AG08396 (cell line): ENCODE data around the gene KCNB1.

Source experiments
- DNase-seq: peaks from one replicate; pipeline ENCODE4 v3.0.0; 2012; ENCODE audit warnings: low spot score, mixed read lengths

The KCNB1 gene

DNA sequence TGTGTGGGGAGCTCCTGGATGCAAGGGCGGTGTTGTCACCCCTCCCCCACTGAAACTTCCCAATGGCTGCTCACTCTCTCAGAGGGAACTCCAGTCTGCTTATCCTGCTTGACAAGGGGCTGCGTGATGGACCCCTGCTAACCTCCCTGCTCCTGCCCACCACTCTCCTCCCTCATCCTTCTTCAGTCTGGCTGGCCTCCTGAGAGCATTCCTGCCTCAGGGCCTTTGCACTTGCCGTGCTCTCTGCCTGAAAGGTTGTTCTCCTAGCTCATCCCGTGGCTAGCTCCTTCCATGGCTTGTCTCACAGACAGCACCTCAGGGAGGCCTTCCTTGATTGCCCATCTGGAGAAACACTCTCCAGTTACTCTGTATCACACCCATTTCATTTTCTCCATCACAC is 130.7 kb downstream of the KCNB1 start:
- DNase-seq: no peak

DNA sequence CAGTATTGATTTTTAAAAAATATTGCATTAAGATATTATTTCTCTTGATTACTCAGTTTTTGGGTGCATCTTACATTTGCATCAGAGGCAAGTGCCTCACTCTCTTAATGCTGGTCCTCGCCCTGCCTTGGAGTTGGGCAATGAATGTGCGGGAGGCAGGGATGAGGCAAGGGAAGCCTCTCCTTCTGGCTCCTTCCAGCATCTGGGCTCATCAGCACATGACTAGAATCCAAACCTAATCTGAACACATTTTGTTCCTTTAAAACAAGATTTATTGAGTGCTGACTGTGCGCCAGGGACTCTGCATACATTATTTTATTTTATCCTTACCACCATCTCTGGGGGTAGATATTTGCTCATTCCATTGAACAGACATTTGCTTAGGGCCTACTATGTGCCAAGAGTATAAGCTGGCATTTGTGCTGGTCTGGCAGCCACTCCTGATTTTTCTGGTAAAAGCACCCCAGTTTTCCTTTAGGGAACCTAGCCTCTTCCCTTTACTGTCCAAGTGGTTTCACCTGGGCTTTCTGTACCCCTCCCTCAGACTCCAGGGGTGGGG is 132.7 kb downstream of the KCNB1 start:
- no peak for DNase-seq

DNA sequence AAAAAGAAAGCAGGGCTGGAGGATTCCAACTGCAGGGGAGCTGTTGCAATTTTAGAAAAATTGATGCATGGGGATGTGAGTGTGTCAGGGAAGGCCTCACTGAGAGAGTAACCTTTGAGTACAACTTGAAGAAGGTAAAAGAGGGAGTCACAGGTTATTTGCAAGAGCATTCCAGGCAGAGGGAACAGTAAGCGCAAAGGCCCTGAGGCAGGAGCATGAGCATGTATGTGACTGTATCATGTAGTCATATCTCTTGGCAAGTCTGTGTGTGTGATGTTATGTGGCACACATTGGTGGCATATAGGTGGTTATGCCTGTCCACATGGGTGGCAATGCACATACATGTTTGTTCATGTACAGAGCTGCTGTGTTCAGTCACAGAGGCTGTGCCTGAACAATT is 133.4 kb downstream of the KCNB1 start:
- DNase-seq: no peak

DNA sequence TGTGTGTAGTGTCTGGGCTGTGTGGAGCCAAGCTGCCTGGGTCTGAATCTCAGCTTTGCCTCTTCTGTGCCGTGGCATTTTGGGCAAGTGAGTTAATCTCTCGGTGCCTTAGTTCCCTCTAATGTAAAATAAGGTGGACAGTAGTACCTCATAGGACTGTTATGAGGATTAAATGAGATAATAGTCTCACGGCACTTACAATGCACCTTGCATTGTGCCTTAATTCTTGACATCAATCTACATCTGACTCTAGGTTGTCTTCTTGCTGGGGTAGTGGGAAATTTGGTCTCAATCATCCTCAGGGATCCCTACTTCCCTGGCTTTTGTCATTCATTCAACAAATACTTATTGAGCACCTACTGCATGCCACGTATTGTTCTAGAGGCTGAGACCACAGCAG is 133.9 kb downstream of the KCNB1 start:
- no peak for DNase-seq

DNA sequence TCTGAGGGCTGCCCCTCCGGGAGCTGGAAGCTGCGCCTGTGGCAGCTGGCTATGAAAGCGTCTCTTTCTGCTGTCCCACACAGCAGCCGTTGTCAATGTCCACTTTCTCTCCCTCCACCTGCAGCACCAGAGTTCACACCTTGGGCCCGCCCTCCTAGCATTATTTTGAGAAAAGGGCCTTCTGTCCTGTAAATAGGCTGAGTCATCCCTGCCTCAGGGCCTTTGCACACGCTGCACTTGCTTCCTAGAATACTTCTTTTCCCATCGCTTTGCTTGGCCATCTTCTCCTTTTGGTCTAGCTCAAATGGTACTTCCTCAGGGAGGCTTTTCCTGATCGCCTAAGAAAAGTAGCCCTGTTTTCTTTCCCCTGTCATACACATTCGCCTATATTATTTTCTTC is 135.3 kb downstream of the KCNB1 start:
- no peak for DNase-seq

DNA sequence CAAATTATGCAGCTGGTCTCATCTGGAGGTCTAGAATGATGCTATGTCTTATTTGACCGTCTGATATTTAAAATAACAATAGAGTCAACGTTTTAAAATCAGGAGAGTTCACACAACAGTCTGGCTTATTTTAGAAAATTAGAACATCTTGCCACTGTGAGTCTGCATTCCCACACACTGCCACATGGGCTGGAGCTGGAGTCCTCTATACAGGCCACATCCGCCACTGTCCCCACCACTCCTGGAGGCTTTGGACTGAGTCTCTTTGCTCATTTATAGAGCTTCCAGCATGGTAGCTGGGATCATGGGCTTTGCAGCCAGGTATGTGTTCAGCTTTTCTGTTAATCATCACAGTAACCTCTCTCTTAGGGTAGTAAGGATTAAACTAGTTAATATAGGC is 135.8 kb downstream of the KCNB1 start:
- no peak for DNase-seq

- DNase-seq: peak; percentile 81
Measured at GRCh38 chr20:49345524-49345923, 136.9 kb downstream of the KCNB1 start.

- peak; percentile 91 for DNase-seq
Measured at GRCh38 chr20:49344975-49345374, 137.5 kb downstream of the KCNB1 start.

GRCh38 chr20:49344140-49344539 is 138.3 kb downstream of the KCNB1 start:
- no peak for DNase-seq

- no peak for DNase-seq
Measured at GRCh38 chr20:49343246-49343645, 139.2 kb downstream of the KCNB1 start.

- DNase-seq: peak; percentile 57
Measured at GRCh38 chr20:49340161-49340966, 142.1 kb downstream of the KCNB1 start.

DNA sequence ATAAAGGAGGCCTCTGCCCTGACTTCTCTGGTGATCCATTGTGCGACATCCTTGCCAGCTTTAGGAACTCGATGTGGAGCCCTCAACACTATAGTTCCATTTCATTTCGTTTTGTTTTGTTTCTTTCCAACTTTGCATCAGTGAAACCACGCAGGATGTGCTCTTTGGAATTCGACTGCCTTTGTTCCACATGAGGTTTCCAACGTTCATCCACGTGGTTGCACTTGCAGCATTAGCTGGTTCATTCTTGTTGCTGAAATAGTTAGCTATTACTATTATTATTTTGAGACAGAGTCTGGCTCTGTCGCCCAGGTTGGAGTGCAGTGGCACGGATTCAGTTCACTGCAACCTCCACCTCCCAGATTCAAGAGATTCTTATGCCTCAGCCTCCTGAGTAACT is 143.3 kb downstream of the KCNB1 start:
- no peak for DNase-seq

- DNase-seq: no peak
Measured at GRCh38 chr20:49338061-49338460, 144.4 kb downstream of the KCNB1 start.

DNA sequence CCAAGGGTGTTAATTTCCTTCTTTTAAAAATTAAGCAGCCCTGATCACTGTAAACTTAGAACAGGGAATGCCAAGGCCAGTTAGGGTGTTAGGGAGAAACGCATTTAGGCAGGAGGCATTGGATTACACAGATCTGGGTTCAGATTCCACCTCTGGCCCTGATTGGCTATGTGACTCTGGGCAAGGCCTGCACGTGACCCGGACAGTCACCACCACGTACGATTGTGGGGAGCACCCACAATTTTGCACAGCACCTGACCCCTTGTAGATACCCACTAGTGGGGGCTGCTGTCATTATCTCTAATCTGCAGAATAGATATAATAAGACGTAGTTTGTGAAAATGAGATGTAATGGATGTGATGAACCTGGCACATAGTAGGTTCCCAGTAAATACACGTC is 145.1 kb downstream of the KCNB1 start:
- DNase-seq: no peak

DNA sequence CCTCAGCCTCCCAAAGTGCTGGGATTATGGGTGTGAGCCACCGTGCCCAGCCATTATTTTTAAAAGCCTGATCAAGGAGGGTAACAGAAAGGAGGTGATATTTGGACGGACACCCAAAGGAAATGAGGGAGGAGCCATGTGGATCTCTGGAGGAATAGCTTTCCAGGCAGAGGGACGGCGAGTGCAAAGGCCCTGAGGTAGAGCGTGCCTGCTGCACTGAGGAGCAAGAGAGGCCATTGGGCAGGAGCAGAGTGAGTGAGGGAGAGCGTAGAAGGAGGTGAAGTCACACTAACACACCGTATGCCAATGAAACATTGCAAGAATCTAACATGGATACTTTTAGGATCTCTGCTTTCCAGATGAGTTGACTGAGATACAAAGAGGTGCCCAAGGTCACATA is 145.7 kb downstream of the KCNB1 start:
- DNase-seq: no peak

- no peak for DNase-seq
Measured at GRCh38 chr20:49335476-49335875, 147.0 kb downstream of the KCNB1 start.

GRCh38 chr20:49330701-49331615 is 151.5 kb downstream of the KCNB1 start:
- DNase-seq: no peak

DNA sequence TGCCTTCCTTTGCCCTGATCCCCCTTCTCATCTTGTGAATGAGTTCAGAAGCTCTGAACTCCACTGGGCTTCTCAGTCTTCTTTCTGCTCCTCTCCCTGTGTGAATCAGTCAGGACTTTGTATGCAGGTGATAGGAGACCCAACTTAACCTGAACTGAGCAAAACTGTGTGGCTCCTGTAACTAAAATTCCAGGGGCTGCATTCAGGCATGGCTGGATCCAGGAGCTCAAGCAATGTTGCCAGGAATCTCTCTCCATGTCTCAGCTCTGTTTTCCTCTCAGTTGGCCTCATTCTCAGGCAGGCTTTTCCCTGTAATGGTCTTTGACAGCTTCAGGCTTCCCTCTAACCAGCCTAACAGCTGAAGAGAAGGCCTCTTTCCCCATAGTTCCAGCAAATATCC is 153.7 kb downstream of the KCNB1 start:
- no peak for DNase-seq

GRCh38 chr20:49326026-49326425 is 156.4 kb downstream of the KCNB1 start:
- DNase-seq: peak; percentile 32

DNA sequence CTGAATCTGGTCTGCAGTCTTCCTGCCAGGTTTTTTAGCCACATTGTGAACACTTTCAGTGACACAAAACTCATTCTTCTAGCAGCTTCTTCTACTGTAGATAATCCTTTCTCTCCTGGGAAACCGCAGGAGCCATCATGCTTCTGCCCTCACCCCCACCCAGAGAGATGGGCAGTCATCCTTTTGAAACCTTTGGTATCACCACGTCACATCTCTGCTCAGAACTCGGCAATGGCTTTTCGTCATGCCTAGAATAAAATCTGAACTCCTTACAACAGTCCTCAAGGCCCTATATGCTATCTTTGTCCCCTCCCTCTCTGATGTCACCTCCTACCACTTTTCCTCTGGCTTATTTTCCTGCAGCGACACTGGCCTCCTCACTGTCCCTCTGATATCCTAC is 158.2 kb downstream of the KCNB1 start:
- DNase-seq: no peak

- DNase-seq: peak; percentile 76
Measured at GRCh38 chr20:49323622-49324238, 158.7 kb downstream of the KCNB1 start.

GRCh38 chr20:49320460-49320859 is 162.0 kb downstream of the KCNB1 start:
- peak; percentile 61 for DNase-seq
